Retinal pigment epithelial cell (primary cell): Measurements from ENCODE around the gene SPATA2L.

Source experiments
- DNase-seq: peaks from one replicate; pipeline ENCODE4 v3.0.0-alpha.2; 2010; ENCODE audit warnings: low read depth
- H3K4me3 ChIP-seq: 2 replicates; pipeline ENCODE4 v1.5.1; 2011; ENCODE audit warnings: mild to moderate bottlenecking, low read length, control low read depth, moderate library complexity
- TF ChIP-seq, protein P1 (sequence below): conservative IDR thresholded peaks from 2 replicates; pipeline ENCODE4 v1.5.1; 2011; ENCODE audit warnings: low read depth, low read length, control low read depth, inconsistent platforms

Gene SPATA2L

GRCh38 chr16:89651584-89651983 lies 49.9 kb downstream of the SPATA2L start:
- H3K4me3 ChIP-seq, result no peak overlapping the region
- TF ChIP-seq, protein P1, sequence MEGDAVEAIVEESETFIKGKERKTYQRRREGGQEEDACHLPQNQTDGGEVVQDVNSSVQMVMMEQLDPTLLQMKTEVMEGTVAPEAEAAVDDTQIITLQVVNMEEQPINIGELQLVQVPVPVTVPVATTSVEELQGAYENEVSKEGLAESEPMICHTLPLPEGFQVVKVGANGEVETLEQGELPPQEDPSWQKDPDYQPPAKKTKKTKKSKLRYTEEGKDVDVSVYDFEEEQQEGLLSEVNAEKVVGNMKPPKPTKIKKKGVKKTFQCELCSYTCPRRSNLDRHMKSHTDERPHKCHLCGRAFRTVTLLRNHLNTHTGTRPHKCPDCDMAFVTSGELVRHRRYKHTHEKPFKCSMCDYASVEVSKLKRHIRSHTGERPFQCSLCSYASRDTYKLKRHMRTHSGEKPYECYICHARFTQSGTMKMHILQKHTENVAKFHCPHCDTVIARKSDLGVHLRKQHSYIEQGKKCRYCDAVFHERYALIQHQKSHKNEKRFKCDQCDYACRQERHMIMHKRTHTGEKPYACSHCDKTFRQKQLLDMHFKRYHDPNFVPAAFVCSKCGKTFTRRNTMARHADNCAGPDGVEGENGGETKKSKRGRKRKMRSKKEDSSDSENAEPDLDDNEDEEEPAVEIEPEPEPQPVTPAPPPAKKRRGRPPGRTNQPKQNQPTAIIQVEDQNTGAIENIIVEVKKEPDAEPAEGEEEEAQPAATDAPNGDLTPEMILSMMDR, result no peak
- DNase-seq, result no peak

DNA sequence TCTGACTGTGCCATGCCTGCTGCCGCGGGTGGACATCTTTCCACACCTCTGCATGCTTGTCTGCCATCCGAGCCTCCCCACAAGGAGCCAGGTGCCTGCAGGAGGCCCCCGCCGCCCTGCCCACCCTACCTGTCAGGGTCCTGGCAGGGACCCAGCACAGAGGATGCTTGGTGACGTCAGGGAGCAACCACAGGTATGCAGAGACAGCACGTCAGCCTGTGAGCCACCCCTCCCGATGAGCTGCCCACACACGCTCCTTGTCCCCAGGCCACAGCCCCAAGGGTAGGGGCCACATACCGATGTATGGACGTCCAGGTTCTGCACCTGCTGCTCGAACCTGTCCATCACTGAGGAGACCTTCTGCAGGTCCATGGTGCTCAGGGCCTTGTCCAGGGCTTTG lies 54.6 kb downstream of the SPATA2L start:
- TF ChIP-seq, protein P1, result no peak

More for the DNA sequence above, 54.6 kb downstream of the SPATA2L start:
- no peak for DNase-seq
- no peak overlapping the region for H3K4me3 ChIP-seq
